D341Med (cell line): ENCODE results near the gene PDLIM4.

ENCODE experiments used
- DNase-seq: peaks from one replicate; pipeline ENCODE4 v3.0.0; 2012; ENCODE audit warnings: low spot score

Gene PDLIM4

DNA sequence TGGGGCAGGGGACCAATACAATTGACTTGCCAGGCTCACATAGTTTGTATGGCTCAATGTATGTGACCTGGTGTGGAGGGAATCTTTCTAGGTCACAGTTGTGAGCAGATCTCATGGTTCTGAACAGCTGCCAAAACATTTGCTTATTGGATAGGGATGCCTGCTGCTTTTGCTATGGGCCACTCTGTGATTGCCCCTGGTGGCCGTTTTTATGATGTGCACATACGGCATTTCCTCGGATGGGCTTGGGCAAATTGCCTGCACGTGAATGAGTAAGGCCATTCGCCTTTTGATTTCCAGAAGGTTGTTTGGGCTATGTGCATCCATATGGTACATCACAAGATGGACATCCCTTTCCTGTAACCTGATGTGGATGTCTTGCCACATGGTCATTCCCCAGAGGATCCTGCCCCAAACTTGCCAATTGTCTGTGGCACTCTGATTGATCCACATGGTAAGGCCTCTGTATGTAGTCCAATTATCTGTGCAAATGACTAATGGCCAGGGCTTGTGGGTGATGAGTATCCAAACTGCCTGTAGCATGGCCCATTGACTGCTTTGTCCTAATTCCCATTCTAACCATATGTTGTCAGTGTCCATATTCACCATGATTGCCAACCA is 26.0 kb downstream of the PDLIM4 start:
- DNase-seq = no peak

DNA sequence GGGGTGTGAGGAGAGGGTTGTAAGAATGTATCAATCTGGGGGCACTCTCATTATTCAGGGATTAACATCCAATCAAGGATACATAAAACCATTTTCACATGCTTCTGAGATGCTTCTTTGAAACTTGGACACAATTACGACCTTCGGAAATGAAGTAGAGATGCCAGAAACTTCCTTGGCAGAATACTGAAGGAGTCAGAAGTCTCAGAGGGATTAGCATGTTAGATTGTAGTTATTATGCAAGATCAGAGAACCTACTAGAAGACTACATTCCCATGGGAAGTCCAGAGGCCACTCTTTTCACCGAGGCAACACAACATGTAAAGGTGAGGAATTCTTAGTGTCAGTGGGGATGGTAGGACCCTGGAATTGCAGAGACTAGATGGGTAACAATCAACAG is 31.6 kb downstream of the PDLIM4 start:
- DNase-seq = no peak

DNA sequence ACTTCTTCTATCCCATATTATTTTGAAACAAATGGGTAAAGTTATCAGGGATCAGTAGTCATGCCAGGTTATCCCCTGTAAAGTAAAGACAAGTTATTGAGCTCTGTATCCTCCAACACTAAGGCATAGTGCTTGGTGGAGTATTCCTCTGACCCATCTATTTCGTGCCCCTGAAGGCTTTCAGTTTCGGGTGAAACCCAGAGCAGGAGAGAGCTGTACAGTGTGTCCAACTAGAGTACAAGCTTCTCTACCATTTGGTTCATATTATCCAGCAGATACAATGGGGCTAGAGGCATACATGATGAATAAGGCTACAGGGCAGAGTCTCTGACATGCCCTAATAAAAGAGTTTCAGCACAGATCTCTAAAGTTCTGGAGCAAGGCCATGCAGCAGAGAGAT is 33.5 kb downstream of the PDLIM4 start:
- DNase-seq = no peak

DNA sequence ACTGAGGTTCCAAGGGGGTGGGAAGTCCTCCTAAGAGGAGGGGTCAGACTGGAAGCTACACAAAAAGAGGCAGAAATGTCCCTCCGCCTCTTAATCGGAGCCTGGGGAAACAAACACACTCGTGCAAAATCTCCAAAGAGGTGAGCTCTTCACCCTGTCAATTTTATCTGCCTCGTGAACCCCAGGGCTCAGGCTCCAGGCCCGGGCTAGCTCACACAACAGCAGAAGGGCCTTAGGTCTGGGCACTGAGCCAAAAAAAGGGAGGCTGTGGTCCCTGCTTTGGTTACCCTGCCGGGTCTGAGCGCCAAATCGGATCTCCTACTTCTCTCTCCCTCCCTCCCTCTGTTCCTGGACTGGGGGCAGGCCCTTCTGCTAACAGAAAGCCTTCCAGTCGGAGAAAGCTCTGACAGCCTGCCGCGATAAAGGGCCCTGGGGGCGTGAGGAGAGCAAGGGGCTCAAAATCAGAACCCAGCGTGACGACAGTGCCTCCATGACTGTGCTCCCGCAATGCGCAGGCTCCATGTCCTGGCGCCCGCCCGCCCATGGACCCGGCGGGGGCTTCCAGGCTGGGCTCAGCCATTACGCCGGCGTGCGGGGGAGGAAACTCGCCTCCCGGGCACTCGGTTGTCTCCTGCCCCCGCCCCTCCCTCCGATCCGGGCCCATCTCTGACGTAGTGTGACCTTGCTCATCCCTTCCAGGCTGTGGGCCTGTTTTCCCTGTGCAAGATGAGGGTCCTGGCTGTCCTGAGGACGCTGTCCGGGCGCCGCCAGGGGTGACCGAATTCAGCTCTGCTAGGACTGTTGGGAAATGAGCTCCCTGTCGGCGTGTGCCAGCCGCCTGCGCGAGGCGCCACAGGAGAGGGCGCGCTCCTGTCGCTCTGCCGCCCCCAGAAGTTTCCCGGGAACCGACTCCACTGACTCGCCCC is 35.8 kb downstream of the PDLIM4 start:
- peak; percentile 86 for DNase-seq

DNA sequence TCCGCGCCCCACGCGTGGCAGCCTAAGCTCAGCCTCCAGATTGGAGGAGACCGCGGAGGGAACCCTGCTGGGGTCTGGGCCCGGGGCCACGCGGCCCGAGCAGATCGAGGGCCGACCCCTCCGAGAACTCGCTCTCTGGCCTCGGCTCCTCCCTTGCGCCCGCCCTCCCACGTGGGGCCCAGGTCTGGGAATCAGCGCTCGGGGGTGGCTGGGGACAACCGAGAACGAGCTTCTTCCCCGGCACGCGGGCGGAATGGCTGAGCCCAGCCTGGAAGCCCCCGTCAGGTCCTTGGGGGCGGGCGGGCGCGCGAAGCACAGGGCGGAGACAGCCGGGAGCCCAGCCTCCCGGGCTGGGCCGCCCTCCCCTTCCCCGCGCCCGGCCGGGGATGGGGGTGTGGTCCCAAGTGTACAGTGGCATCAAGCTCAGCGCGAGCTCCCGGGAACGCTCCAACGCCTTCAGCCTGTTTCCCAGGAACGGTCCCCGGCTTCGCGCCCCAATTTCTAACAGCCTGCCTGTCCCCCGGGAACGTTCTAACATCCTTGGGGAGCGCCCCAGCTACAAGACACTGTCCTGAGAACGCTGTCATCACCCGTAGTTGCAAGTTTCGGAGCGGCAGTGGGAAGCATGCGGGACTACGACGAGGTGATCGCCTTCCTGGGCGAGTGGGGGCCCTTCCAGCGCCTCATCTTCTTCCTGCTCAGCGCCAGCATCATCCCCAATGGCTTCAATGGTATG is 36.7 kb downstream of the PDLIM4 start, which contains the start of gene SLC22A4:
TSS of gene SLC22A4 (plus strand) at position 403 of the 736 bp plus-strand sequence. CDS start at position 626, 223 bp downstream.
- peak; percentile 93 for DNase-seq

DNA sequence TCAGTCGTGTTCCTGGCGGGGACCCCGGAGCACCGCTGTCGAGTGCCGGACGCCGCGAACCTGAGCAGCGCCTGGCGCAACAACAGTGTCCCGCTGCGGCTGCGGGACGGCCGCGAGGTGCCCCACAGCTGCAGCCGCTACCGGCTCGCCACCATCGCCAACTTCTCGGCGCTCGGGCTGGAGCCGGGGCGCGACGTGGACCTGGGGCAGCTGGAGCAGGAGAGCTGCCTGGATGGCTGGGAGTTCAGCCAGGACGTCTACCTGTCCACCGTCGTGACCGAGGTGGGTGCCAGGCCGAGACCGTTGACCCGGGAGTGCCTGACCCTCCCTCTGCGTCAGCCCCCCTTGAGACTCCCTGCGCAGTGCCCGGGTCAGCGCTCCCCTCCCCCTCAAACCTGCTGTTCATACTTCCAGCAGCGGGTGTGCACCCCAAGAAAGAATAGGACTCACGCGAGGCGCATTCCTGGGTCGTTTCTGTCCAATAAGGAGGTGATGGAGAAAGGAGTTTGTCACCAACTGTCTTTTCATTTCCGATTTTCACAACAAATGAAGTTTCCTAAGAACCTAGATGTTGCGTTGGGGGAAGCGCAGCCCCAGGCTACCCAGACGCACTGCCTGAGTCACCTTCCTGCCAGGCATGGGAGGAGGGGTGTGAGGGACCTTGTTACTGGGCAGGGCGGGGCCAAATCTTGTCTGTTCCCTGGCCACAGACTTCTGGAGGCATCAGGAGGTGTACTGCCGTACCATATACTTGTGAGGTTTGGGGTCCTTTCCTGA is 37.4 kb downstream of the PDLIM4 start:
- no peak for DNase-seq

DNA sequence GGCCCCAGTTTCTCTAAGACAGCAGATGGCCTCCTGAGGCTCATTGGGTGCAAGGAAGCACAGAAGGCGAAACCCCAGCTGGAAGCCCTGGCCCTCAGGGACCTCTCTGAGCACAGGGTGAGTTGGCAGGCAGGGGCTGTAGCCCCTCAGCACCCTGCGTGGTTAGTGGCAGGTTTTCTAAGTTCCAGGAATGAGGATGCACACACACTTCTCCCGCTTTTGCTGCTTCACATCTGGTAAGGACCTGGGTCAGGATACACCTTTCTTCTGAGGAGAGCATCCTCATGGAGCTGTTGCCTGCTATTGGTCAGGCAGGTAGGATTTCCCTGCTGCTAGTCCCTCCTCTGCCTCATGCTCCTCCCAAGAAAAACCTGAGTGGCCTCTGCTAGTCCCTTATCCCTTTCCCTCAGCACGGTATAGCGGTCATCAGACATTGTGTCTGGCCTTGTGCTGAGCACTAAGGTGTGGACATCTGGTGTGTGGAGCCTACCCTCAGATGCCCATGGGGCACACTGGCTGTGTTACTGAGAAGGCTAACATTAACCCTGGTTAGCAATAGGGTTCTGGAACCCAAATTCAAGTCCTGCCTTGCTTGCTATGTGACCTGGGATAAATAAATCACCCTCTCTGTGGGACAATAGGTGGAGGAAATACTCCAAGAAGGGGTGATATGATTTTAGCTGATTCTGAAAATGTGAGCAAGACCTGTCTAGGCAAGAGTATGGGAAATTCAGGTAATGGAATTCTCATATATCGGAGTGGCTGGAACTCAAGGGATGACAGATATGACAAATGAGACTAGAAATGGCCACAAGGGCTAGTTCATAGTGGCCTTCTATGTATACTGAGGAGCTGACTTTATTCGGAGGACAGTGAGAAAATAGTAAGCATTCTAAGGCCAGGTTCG is 38.3 kb downstream of the PDLIM4 start:
- DNase-seq = no peak

DNA sequence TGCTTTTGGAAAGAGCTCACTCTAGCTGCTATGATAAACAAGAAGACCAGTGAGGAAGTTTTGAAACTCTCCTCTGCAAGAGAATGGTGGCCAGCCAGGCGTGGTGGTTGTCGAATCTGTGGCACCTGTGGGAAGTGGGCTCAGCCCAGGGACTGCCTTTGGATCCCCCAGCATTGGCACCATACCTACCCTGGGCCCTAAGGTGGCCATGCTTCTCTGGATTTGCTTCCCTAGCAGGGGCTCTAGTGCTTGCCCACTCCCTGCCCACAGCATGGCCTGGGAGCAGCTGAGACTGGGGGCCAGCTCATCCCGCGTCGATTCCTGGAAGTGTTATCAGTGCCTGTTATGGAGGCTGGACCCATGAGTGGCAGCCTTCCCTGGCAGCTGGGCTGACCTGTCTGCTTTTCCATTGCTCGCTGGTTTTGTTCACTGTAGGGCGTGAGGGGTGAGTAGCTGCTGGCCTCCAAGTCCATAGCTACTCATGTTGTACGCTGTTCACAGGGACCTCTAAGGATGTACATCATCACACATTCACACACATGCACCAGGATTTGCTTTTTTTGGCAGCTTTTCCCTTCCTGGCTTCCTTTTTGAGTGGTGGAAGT is 39.0 kb downstream of the PDLIM4 start:
- DNase-seq = no peak

DNA sequence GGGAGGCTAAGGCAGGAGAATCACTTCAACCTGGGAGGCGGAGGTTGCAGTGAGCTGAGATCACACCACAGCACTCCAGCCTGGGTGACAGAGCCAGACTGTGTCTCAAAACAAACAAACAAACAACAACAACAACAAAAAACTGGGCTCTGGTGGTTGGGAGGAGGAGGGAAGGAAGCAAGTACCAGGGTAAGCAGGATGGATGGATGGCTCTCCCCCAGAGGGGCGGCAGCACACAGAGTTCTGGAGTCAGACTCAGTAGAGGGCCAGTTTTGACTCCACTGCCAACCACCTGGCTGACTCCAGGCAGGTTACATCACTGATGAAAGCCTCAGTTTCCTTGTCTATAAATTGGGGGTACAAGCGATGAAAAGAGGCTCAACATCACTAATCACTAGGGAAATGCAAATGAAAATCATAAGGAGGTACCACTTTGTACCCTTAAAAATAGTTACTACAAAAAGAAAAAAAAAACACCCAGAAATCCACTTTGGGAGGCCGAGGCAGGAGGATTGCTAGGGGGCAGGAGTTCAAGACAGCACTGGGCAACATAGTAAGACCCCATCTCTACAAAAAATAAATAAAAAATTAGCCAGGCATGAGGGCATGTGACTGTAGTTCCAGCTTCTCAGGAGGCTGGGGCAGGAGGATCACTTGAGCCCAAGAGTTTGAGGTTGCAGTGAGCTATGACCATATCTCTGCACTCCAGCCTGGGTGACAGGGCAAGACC is 39.9 kb downstream of the PDLIM4 start:
- no peak for DNase-seq

DNA sequence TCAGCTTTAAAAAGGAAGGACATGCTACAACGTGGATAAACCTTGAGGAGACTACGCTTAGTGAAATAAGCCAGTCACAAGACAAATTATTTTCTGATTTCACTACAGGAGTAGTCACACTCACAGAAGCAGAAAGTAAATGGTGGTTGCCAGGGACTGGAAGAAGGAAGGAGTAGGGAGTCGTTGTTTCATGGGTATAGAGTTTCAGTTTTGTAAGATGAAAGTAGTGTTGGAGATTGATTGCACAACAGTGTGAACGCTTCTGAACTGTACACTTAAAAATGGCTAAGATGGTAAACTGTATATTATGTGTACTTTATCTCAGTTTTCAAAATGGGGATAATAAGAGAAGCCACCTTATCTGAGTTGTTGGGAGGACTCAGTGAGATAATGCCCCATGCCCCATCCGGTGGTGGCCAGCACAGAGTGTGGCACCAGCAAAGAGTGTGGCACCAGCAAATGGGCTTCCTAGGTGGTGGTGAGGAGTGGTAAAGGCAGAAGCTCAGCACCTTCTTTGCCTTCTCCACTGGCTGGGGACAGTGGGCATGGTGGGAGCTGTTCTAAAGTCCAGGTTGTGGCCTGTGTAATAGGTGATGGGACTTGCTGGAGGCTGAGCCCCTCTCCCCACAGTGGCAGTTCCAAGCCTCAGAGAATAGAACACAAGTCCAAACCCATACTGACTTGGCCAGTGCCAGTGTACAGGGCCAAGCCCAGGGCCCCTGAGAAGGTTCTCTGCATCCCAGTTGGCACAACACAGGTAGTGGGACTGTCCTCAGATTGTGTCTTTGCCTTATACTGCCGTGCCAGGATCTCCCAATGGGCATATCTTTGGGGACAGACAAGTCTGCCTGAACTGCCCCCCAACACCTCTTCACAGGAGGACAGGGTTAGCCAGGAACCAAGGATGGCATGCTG is 41.1 kb downstream of the PDLIM4 start:
- no peak for DNase-seq

DNA sequence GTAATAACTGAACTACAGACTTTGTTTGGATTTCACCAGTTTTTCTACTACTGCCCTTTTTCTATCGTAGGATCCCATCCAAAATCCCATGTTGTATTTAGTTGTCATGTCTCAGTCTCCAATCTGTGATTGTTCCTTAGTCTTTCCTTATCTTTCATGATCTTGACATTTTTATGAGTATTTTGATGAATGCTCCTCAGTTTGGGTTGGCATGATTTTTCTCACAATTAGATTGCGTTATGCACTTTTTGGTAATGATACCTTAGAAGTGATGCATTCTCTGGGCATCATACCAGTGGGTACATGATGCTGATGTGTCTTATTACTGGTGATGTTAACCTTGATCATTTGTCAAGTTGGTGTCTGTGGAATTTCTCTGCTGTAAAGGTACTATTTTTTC is 42.4 kb downstream of the PDLIM4 start:
- DNase-seq = no peak

DNA sequence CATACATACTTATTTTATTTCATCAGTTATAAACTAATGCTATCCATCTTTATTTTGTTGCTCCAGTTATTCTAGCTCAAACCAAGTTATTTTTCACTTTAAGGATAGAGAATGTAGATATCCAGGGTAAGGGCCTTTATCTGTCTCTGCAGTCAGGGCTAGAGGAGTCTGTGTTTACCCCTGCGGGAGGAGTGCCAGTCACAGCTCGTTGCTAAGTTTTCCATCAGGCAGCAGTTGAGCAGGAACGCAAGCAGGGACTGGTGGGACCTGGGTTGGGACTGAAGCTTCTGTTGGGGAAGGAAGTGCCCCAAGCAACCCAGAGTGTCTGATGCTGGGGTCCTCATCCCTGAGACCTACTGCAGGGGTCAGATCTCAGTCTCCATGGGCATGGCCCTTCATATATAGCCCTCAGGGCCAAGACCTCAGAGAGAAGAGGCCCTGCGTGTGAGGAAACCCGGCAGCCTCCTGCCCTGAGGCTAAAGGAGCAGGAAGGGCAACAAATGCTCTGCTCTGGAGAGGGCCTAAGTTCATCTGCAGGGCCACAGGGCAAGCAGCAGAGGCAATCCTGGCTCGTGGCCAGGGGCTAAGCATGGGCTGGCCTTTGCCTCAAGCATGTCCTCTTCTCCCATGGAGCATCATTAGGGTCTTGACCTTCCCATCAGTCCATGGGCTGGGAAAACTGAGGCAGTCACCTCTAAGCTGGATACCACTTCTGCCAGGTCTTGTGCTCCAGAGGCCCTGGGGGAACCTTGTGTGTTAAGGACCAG is 43.3 kb downstream of the PDLIM4 start:
- DNase-seq = no peak

DNA sequence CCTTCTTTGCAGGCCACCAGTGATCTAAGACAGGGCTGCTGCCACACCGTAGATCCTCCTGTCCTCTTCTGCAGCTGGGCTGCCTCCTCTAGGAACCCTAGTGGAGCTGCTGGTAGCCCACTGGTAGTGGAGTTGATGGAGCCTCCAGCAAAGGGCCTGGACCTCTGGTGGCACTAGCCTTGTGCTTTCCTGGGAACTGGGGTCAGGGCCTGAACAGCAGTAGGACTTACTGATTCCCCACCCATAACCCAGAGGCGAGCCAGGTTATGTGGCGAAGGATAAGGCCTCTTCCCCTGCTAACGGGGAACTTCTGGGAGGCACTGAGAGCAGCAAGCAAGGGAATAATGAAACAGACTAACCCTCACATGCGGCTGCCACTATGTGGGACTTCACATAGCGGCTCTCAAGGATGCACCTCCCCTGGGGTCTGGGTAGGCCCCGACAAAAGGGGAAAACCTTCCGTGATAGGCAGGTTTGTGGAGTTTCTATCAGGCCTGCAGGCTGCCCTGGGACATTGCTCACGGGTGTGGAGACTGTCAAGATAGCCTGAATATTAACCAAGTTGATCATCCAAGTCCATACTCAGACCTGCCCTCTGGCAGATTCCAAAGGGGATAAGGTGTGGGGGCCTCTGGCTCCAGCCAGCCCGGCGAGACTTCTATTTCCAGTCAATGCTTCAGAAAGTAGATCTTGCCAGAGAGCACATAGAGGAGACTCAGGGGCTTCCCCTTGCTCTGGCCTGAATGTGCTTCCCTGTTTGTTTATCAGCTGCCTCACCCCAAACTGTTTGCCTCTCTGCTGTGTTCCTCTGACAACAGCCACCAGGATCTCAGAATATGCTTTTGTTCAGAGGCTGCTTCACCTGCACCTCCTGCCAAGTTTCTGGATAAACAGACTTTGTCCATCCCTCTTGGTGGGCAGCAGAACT is 44.1 kb downstream of the PDLIM4 start:
- DNase-seq = no peak

DNA sequence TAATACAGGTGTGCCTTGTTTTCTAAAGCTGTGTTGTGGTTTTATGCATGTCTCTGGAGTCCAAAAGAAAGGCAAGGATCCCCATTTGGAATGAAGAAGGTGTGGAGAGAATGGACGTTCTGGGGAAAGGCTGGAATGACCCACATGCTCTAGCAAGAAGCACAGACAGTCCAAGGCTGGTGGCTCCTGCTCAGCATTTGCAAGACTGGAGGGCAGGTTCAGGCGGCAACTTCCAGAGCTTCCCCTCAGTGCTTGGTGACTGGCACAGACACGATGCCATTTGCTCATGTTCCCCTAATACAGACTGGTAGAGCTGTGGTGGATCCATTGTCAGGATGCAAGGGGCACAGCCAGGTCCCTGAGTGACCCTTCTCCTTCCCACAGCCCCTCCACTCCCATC is 44.9 kb downstream of the PDLIM4 start:
- DNase-seq = no peak

DNA sequence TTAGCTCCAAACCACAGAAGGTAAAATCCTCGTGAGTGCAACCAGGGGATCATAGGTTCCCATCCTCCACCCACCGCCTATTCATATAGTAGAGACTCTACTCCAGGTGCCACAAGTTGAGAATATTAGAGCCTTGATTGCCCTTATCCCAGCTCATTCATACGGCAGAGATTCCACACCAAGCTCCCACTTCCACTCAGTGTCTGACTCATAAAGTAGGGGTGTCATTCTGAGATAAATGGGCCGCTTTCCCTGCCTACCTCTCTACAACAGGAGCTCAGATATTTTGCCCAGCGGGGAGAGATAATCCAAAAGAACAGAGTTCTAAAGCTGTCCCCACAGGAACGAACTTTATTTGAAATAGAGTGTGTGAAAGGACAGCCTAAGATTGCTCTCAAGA is 46.1 kb downstream of the PDLIM4 start:
- DNase-seq = no peak

DNA sequence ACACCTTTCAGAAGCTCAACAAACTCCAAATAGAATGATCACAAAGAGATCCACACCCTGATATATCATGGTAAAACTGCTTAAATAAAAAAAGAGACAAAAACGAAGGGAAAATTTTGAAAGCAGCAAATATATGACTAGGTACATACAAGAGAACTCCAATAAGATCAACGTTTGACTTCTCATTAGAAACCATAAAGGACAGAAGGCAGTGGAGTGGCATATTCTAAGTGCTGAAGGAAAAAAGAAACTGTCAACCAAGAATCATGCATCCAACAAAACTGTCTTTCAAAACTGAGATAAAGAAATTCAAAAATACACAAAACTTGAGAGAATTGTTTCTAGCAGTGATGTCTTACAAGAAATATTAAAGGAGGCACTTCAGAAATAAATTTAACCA is 47.9 kb downstream of the PDLIM4 start:
- no peak for DNase-seq

DNA sequence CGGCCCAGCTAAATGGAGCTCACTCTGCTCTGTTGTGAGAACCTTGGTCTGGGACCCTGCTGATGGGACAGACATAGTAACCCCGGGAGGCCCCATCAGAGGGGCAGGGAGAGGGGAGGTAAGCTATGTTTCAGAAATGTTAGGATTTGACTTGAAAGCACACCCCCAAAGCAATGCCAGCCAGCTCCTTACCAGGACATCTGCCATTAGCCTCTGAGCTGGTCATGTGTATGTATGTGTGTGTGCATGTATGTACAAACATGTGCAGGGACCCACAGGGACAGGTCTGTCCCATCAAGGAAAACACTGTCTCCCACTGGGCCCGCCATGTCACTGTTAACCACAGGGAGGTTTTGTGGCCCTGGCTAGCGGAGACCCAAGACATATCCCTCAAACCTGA is 51.2 kb downstream of the PDLIM4 start:
- DNase-seq = no peak
